Measurements from ENCODE around the gene SLC29A2.

Gene SLC29A2

GRCh38 chr11:66346476-66347424 is 24.8 kb downstream of the SLC29A2 start:
- no peak for DNase-seq

GRCh38 chr11:66345316-66345649 is 26.3 kb downstream of the SLC29A2 start:
- no peak for DNase-seq

GRCh38 chr11:66344550-66345315 is 26.8 kb downstream of the SLC29A2 start, which contains the start of gene BRMS1:
BRMS1 (minus strand) TSS chr11:66345104; CDS start chr11:66342234, 2,870 bp downstream.
- peak; percentile 52 for DNase-seq

- DNase-seq = no peak
Measured at GRCh38 chr11:66343176-66343575, 28.4 kb downstream of the SLC29A2 start.

GRCh38 chr11:66341502-66342126 is 29.9 kb downstream of the SLC29A2 start:
- no peak for DNase-seq

GRCh38 chr11:66340596-66341501 is 30.7 kb downstream of the SLC29A2 start:
- no peak for DNase-seq

- DNase-seq = no peak
Measured at GRCh38 chr11:66339686-66340483, 31.7 kb downstream of the SLC29A2 start.

GRCh38 chr11:66339162-66339675 is 32.3 kb downstream of the SLC29A2 start:
- no peak for DNase-seq

GRCh38 chr11:66338276-66339161 is 33.0 kb downstream of the SLC29A2 start:
- no peak for DNase-seq

- peak; percentile 63 for DNase-seq
Measured at GRCh38 chr11:66337103-66337899, 34.3 kb downstream of the SLC29A2 start.

- peak; percentile 77 for DNase-seq
Measured at GRCh38 chr11:66336234-66337102, 35.1 kb downstream of the SLC29A2 start, which contains the start of gene RIN1. RIN1 (minus strand) TSS chr11:66336434; CDS start chr11:66336402, 32 bp downstream.

- no peak for DNase-seq
Measured at GRCh38 chr11:66335531-66336233, 35.9 kb downstream of the SLC29A2 start.

GRCh38 chr11:66334605-66335442 is 36.7 kb downstream of the SLC29A2 start:
- peak; percentile 15 for DNase-seq

GRCh38 chr11:66333896-66334604 is 37.5 kb downstream of the SLC29A2 start:
- no peak for DNase-seq

GRCh38 chr11:66333220-66333877 is 38.2 kb downstream of the SLC29A2 start:
- no peak for DNase-seq

Measured in NCI-H524 treated with DMSO at 0.1 percent for 48 hours (cell line).